Urinary bladder (tissue), 4 donors: ENCODE measurements around the gene ADK. TPM values are rescaled to one million over a fixed set of nuclear protein-coding genes. Genes with fewer than 3 reads are reported as not detected.
A peak's percentile ranks its signal among the peaks of the same experiment; 100 is the strongest.
"Not testable (repeated sequence)": the region's sequence is repeated elsewhere in the genome, so short reads cannot be mapped to it uniquely, and the experiment has no call there.

ENCODE experiments used
- DNase-seq: peaks from one replicate; pipeline ENCODE4 v3.0.0-alpha.2; 2015; ENCODE audit errors: extremely low spot score
- H3K27ac ChIP-seq: one replicate; pipeline ENCODE4 v1.5.1; 2013; ENCODE audit warnings: low read depth, mild to moderate bottlenecking, moderate library complexity
- H3K36me3 ChIP-seq: one replicate; pipeline ENCODE4 v1.6.1; 2013; ENCODE audit warnings: mild to moderate bottlenecking, moderate library complexity; ENCODE audit not compliant: insufficient read depth
- H3K4me1 ChIP-seq: one replicate; pipeline ENCODE4 v1.6.1; 2013; ENCODE audit warnings: mild to moderate bottlenecking, moderate library complexity; ENCODE audit not compliant: insufficient read depth
- H3K4me3 ChIP-seq: one replicate; pipeline ENCODE4 v1.5.1; 2013; ENCODE audit warnings: low read depth, low read length
- WGBS: extraction: QIAGEN DNeasy Blood & Tissue Kit; methylation state at CpG from one replicate; pipeline ENCODE4 v1.1.7; 2013; 5-methylcytosine and 5-hydroxymethylcytosine counted together
- polyA plus RNA-seq: library from polyadenylated mRNA; stranded (reverse); fragments of 200-250 nt; gene quantifications from one replicate; pipeline ENCODE4 v1.2.3, GENCODE V29; 2013
- total RNA-seq: library from RNA; depleted of rRNA; stranded (reverse); fragments of >200 nt; gene quantifications from one replicate; pipeline ENCODE4 v1.2.3, GENCODE V29; 2014
- donor health status: healthy with polysubstance abuse.
- donor health status: healthy.

The ADK gene
- total and polyA plus RNA-seq, 2 donors, result 14.2 to 42.8 TPM

DNA sequence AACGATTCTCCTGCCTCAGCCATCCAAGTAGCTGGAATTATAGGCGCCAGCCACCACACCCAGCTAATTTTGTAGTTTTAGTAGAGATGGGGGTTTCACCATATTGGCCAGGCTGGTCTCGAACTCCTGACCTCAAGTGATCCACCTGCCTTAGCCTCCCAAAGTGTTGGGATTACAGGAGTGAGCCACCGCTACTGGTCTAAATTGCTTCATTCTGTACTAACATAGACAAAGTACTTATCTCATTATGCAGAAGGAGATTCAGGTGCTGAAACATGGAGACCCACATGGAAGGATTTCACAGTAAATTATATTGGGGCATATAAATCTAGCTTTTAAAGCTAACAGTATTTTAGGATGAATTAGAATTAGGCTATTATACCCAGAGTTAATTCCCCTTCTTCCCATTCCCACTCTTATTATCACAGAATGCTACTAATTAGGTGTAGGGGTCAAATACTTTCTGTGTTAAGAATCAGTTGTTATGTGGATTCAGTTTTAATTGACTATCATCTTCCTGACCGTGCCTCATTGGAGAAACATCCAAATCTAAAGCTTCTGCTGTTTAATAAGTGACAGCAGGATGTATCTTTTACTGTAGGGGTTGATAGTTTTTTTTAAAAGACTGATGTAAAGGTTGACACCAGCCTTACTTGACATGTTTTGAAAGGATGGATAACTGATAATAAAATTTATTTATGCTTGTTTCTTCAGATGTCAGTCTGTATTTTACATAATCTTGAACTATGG is 27.2 kb downstream of the ADK start:
- no peak overlapping the region for H3K27ac ChIP-seq
- 92% methylated on average over 5 of the region's 5 CpGs for WGBS

DNA sequence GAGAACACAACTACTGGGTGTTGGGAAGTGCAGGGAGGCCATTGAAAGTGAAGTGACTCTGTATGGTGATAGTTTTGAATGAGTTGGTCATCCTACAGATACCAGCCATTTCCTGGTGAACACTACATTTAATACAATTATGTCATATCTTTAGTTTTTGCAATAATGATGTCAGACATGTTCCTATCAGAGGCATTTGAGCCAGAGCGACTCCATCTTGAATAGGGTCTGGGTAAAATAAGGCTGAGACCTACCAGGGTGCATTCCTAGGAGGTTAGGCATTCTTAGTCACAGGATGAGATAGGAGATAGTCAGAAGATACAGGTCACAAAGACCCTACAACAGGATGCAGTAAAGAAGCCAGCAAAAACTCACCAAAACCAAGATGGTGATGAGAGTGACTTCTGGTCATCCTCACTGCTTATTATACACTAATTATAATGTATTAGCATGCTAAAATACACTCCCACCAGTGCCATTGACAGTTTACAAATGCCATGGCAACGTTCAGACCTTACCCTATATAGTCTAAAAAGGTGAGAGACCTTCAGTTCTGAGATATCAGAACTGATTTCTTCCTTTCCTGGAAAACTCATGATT is 28.2 kb downstream of the ADK start:
- H3K27ac ChIP-seq, result no peak overlapping the region
- H3K36me3 ChIP-seq, result no peaks in the 10 kb centered on the region
- H3K4me3 ChIP-seq, result no peak overlapping the region
- no peaks in the 10 kb centered on the region for H3K4me1 ChIP-seq
- WGBS, result 71% methylated on average over 2 of the region's 2 CpGs
- no peak for DNase-seq

More for the DNA sequence above, 27.2 kb downstream of the ADK start:
- DNase-seq, result no peak
- H3K4me3 ChIP-seq, result no peak overlapping the region
- H3K36me3 ChIP-seq, result no peaks in the 10 kb centered on the region
- H3K4me1 ChIP-seq, result no peaks in the 10 kb centered on the region

DNA sequence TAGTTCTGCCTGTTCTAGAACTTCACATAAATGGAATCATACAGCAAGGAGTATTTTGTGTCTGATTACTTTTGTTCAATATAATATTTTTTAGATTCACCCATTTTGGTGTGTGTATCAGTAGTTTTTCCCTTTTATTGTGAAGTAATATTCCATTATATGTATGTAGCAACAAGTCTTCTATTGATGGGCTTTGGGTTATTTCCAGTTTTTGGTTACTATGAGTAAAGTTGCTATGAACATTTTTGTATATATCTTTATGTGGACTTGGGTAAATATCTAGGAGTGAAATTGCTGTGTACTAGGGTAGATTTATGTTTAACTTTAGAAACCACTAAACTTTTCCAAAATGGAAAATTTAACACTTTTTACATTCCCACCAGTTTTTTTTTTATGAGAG is 35.7 kb downstream of the ADK start:
- no peaks in the 10 kb centered on the region for H3K4me1 ChIP-seq
- no peak overlapping the region for H3K27ac ChIP-seq
- DNase-seq, result no peak
- no peaks in the 10 kb centered on the region for H3K36me3 ChIP-seq
- H3K4me3 ChIP-seq, result no peak overlapping the region

DNA sequence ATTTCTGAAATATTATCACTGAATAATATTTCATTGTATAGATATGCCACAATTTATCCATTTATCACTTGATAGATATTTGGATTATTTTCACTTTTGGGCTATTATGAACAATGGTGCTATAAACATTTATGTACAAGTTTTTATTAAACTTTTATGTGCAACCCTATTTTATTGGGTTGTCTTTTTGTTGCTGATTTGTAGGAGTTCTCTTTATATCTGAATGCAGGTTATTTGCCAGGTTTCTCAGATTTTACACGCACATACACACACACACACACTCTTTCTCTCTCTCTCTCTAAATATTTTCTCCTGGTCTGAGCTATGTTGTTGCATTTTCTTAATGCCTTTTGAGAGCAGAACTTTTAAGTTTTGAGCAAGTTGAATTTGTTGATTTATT is 36.2 kb downstream of the ADK start:
- H3K27ac ChIP-seq, result no peak overlapping the region
- no peak for DNase-seq
- 78% methylated on average over 1 of the region's 1 CpG for whole genome bisulfite sequencing
- no peak overlapping the region for H3K4me3 ChIP-seq
- no peaks in the 10 kb centered on the region for H3K36me3 ChIP-seq
- H3K4me1 ChIP-seq, result no peaks in the 10 kb centered on the region

DNA sequence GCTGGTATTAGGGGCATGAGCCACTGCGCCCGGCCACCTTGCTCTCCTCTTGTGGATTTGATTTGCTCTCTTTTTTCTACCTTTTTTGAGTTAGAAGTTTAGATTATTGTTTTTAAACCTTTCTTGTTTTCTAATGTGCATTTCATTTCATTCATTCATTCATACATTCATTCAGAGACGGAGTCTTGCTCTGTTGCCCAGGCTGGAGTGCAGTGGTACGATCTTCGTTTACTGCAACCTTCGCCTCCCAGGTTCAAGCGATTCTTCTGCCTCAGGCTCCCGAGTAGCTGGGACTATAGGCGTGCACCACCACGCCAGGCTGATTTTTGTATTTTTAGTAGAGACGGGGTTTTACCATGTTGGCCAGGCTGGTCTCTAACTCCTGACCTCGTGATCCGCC is 37.6 kb downstream of the ADK start:
- not testable (repeated sequence) for H3K4me3 ChIP-seq, H3K27ac ChIP-seq, H3K36me3 ChIP-seq, H3K4me1 ChIP-seq, DNase-seq
- WGBS, result 98% methylated on average over 13 of the region's 13 CpGs

DNA sequence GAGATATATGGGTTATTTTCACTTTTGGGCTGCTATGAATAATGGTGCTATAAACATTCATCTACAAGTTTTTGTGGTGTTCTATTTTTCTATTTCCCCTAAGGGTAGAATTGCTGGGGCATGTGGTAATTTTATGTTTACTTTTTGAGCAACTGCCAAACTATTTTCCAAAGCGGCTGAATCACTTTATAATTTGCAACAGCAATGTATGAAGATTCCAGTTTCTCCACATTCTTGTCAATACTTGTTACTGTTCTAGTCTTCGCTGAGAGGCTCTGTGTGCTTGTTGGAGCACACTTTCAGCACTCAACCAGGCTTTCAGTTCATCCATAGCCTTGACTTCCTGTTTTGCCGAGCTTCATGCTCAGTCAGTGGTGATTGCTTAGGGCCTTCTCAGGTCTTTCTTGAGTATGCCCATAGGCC is 39.0 kb downstream of the ADK start:
- 36% methylated on average over 3 of the region's 3 CpGs for WGBS
- Histone ChIP-seq H3K4me1 (no peaks in the 10 kb centered on the region), H3K27ac (no peak overlapping the region), H3K36me3 (no peaks in the 10 kb centered on the region), H3K4me3 (no peak overlapping the region)
- peak; percentile 79 for DNase-seq

DNA sequence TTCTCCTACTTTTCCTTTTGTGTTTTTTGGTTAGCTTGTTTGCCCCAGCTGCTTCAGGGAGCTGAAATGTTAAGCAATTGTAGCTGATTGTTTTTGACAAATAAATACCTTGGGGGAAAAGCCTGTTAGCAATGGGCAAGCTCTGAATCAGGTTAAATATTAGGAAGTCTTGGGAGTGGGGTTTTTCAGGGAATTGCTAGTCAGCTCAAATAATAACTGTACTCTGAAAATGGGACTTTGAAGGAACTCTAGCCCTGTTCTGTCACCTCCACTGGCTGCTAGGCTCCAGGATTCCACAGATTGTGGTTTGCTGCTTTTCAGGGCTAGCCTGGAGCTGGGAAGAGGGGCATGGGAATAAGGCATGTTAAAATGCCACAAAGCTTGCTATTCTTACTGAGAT is 39.5 kb downstream of the ADK start:
- Histone ChIP-seq H3K4me3 (no peak overlapping the region), H3K27ac (no peak overlapping the region), H3K36me3 (no peaks in the 10 kb centered on the region), H3K4me1 (no peaks in the 10 kb centered on the region)
- no peak for DNase-seq

DNA sequence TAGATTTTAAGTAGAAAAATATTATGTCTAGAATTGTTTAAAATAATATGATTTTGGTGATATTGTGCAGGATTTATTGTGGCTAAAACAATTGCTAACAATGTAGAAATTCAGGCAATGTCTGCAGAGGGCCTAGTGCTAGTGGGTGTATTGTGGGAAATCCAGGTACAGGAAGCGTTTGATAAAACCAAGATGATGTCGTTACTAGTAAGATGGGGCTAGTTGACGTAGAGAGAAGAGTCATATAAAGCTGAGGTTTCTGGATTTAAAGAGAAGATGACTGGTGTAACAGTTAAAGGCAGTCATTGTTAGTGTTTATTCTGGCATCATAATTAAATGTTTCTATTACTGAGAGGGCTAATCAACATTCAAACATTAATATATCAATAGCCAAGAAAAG is 43.5 kb downstream of the ADK start:
- 77% methylated on average over 3 of the region's 3 CpGs for WGBS
- Histone ChIP-seq H3K4me3 (no peak overlapping the region), H3K36me3 (no peaks in the 10 kb centered on the region), H3K4me1 (no peaks in the 10 kb centered on the region), H3K27ac (no peak overlapping the region)
- DNase-seq, result no peak

DNA sequence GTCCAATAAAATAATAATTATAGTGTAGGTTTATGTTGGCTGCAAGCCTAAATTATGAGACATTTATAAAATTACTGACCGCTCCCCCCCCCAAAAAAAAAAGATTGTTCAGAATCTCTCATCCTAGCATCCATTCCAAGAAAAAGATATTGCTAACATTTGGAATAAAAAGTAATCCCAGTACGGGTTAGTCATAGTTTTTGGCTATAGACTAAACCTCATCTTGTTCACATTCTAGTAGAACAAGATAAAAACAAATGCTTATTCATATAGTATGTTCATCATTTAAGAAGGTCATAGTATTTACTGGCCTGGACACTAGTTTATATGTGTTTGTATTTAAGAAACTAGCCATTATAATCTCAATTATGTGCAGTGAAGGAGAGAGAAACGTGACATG is 44.0 kb downstream of the ADK start:
- WGBS, result 46% methylated on average over 3 of the region's 3 CpGs
- DNase-seq, result no peak
- Histone ChIP-seq H3K4me1 (no peaks in the 10 kb centered on the region), H3K36me3 (no peaks in the 10 kb centered on the region), H3K27ac (no peak overlapping the region), H3K4me3 (no peak overlapping the region)

DNA sequence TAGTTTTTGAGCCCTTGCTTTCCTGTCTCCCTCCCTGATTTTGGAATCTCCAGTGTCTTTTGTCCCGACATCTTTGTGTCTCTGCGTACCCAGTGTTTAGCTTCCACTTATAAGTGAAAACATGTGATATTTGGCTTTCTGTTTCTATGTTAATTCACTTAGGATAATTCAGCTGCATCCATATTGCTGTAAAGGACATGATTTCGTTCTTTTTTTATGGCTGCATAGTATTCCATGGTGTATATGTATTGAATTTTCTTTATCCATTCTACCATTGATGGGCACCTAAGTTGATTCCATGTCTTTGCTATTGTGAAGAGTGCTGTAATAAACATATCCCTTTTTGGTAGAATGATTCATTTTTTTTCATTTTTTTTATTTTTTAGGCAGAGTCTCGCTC is 48.3 kb downstream of the ADK start:
- WGBS, result 98% methylated on average over 4 of the region's 4 CpGs
- no peak for DNase-seq
- Histone ChIP-seq H3K4me3 (no peak overlapping the region), H3K4me1 (no peaks in the 10 kb centered on the region), H3K27ac (no peak overlapping the region), H3K36me3 (peaks cover 2% of the 10 kb centered on the region)

DNA sequence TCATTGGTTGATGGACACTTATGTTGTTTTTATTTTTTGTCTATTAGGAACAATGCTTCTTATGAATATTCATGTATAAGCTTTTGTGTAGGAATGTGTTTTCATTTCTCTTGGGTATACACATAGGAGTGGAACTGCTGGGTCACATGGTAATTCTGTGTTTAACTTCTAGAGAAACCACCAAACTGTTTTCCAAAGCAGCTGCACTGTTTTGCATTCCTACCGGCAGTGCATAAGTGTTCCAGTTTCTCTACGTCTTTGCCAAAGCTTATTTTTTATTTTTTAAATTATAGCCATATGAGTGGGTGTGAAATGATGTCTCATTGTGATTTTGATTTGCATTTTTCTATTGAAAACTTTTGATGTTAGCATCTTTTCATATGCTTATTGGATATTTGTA is 51.3 kb downstream of the ADK start:
- 60% methylated on average over 2 of the region's 2 CpGs for WGBS
- Histone ChIP-seq H3K27ac (no peak overlapping the region), H3K4me3 (no peak overlapping the region), H3K4me1 (no peaks in the 10 kb centered on the region), H3K36me3 (peaks cover 2% of the 10 kb centered on the region)
- no peak for DNase-seq

DNA sequence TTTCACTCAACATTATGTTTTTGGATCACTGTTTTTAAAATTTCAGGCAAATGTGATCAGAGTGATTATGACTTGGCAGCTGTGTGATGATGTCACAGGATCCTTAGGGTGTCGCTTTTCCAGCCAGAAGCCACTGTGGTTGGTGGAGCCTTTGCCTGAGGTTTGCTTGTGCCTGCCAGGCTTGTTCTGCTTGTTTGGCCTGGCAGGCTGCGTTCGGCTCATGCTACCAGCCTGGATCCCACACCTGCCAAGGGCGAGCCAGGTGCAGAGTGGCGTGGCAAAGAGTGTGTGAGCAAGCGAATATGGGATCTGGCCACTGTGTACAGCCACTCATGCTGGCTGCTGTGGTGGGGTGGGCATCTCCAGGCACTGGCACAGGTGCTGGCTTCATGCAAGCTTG is 55.7 kb downstream of the ADK start:
- no peak for DNase-seq
- 86% methylated on average over 6 of the region's 6 CpGs for WGBS
- Histone ChIP-seq H3K4me3 (no peak overlapping the region), H3K4me1 (no peaks in the 10 kb centered on the region), H3K36me3 (peaks cover 1% of the 10 kb centered on the region), H3K27ac (no peak overlapping the region)

DNA sequence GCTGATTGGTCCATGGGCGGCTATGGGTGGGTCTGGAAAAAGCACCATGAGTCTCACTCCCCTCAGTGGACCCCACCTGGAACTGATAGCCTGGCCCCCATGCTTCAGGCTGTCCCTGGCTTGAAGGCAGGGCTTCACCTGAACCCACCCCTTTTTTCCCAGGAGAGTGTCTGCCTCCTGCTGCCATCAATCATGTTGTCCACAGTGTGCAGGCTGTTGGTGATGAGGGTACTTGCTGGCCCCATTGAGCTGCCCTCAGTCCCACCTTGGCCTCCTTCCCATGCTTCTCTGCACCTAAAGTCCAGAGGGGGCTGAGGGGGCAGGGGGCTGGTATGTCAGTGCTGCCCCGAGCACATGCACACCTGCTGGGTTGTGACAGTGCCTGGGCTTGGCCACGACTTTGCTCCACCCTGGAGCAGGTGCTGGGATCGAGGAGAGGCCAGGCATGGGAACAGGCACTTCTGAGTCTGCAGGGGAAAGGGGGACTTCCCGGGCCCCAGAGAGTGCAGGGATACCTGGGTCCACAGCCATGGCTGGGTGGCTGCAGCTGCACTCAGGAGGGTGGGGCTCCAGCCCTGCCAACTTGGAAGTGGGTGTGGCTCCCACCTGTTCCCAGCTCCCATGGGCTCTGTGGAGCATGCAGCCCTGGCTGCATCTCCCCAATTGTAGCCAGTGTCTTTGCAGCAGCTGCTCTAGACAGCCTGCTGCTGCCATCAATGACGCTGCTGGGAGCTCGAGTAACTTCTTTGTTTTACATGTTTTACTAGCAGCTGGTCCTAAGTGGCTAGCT is 56.9 kb downstream of the ADK start:
- Histone ChIP-seq H3K4me3 (no peak overlapping the region), H3K36me3 (no peaks in the 10 kb centered on the region), H3K27ac (no peak overlapping the region), H3K4me1 (no peaks in the 10 kb centered on the region)
- WGBS, result 86% methylated on average over 7 of the region's 7 CpGs
- no peak for DNase-seq

DNA sequence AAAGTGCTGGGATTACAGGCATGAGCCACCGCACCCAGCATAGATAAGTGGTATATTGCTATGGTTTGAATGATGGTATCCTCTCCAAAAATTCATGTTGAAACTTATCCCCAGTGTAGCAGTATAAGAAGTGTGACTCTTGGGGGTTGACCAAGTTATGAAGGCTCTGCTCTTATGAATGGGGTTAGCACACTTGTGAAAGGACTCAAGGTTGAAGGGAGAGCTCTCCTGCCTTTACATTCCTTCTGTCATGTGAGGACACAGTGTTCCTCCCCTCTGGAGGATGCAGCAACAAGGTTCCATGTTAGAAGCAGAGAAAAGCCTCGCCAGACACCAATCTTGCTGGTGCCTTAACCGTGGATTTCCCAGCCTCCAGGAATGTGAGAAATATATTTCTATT is 58.0 kb downstream of the ADK start:
- WGBS, result 94% methylated on average over 3 of the region's 3 CpGs
- Histone ChIP-seq H3K4me1 (no peaks in the 10 kb centered on the region), H3K4me3 (no peak overlapping the region), H3K36me3 (no peaks in the 10 kb centered on the region), H3K27ac (no peak overlapping the region)
- DNase-seq, result no peak
